HEK293 (cell line): ENCODE data around the gene NEUROG2.
A peak's percentile ranks its signal among the peaks of the same experiment; 100 is the strongest.
"Not testable (repeated sequence)": the region's sequence is repeated elsewhere in the genome, so short reads cannot be mapped to it uniquely, and the experiment has no call there.

Experiments used
- CTCF ChIA-PET: fragments of 350-600 bp; formaldehyde crosslinking; extraction: SDS; loops from one replicate; lab custom pipeline; 2021; ENCODE audit warnings: antibody characterized with exemption; lab: Yijun Ruan, JAX
- POLR2A ChIA-PET: fragments of 300-600 bp; formaldehyde crosslinking; extraction: SDS; loops from one replicate; lab custom pipeline; 2020; ENCODE audit warnings: antibody characterized with exemption, inconsistent platforms; lab: Yijun Ruan, JAX
- H3K27ac ChIP-seq: fragments of 200-500 bp; sonication (Bioruptor generic); 2 replicates; pipeline ENCODE4 v1.5.1; 2014; ENCODE audit warnings: low read depth, low read length, control low read depth, inconsistent platforms; ENCODE audit errors: extremely low read depth
- H3K36me3 ChIP-seq, 2 experiments: fragments of 200-500 bp in 1 of 2; sonication (Bioruptor generic) in 1 of 2; 1 replicate in 1 of 2; 2 replicates in 1 of 2; pipeline ENCODE4 v1.5.1; 2014 to 2017; ENCODE audit warnings: inconsistent platforms in 2 of 2, low read length in 2 of 2; ENCODE audit not compliant: control insufficient read depth in 2 of 2, insufficient read depth in 1 of 2
- H3K4me1 ChIP-seq: fragments of 200-500 bp; sonication (Bioruptor generic); 2 replicates; pipeline ENCODE4 v1.5.1; 2014; ENCODE audit warnings: mild to moderate bottlenecking, low read length, inconsistent platforms; ENCODE audit not compliant: control insufficient read depth, insufficient read depth
- H3K4me3 ChIP-seq: 2 replicates; pipeline ENCODE4 v1.5.1; 2011; ENCODE audit warnings: low read depth, mild to moderate bottlenecking, control low read depth, low read length, moderate library complexity
- H3K9me3 ChIP-seq: fragments of 200-500 bp; sonication (Bioruptor generic); 2 replicates; pipeline ENCODE4 v1.5.1; 2014; ENCODE audit warnings: low read depth, low read length, inconsistent platforms; ENCODE audit not compliant: control insufficient read depth, insufficient read depth
- EGR2 ChIP-seq: fragments of 450-650 bp; formaldehyde crosslinking; IDR thresholded peaks from 2 replicates; pipeline ENCODE4 v1.5.1; 2016; ENCODE audit warnings: low read depth, missing biosample characterization, missing genetic modification characterization
- GFI1B ChIP-seq: fragments of 450-650 bp; formaldehyde crosslinking; IDR thresholded peaks from 2 replicates; pipeline ENCODE4 v1.5.1; 2016; ENCODE audit warnings: missing biosample characterization, missing genetic modification characterization
- GLI2 ChIP-seq: fragments of 450-650 bp; formaldehyde crosslinking; IDR thresholded peaks from 2 replicates; pipeline ENCODE4; 2017; ENCODE audit warnings: missing biosample characterization, missing genetic modification characterization, low read depth, borderline replicate concordance
- GLIS1 ChIP-seq: fragments of 450-650 bp; formaldehyde crosslinking; IDR thresholded peaks from 2 replicates; pipeline ENCODE4 v1.5.1; 2016; ENCODE audit warnings: missing biosample characterization, missing genetic modification characterization
- KLF9 ChIP-seq: fragments of 450-650 bp; formaldehyde crosslinking; IDR thresholded peaks from 2 replicates; pipeline ENCODE4 v1.5.1; 2016; ENCODE audit warnings: missing biosample characterization, missing genetic modification characterization, low read depth
- SP2 ChIP-seq: fragments of 450-650 bp; formaldehyde crosslinking; IDR thresholded peaks from 2 replicates; pipeline ENCODE4 v1.5.1; 2016; ENCODE audit warnings: missing biosample characterization, missing genetic modification characterization
- ZEB2 ChIP-seq: fragments of 450-650 bp; formaldehyde crosslinking; IDR thresholded peaks from 2 replicates; pipeline ENCODE4 v1.5.1; 2016; ENCODE audit warnings: missing biosample characterization, missing genetic modification characterization
- ZFP37 ChIP-seq: fragments of 450-650 bp; formaldehyde crosslinking; IDR thresholded peaks from 2 replicates; pipeline ENCODE4 v1.5.1; 2016; ENCODE audit warnings: missing biosample characterization, missing genetic modification characterization
- ZNF112 ChIP-seq: fragments of 450-650 bp; formaldehyde crosslinking; IDR thresholded peaks from 2 replicates; pipeline ENCODE4 v1.5.0; 2017; ENCODE audit warnings: missing biosample characterization, missing genetic modification characterization
- ZNF140 ChIP-seq: fragments of 450-650 bp; formaldehyde crosslinking; IDR thresholded peaks from 2 replicates; pipeline ENCODE4 v1.5.1; 2016; ENCODE audit warnings: missing biosample characterization, missing genetic modification characterization
- ZNF2 ChIP-seq: fragments of 450-650 bp; formaldehyde crosslinking; IDR thresholded peaks from 2 replicates; pipeline ENCODE4 v1.5.1; 2016; ENCODE audit warnings: missing biosample characterization, missing genetic modification characterization
- ZNF311 ChIP-seq: fragments of 450-650 bp; formaldehyde crosslinking; IDR thresholded peaks from 2 replicates; pipeline ENCODE4 v1.5.1; 2017; ENCODE audit warnings: missing biosample characterization, missing genetic modification characterization, borderline replicate concordance
- ZNF555 ChIP-seq: fragments of 450-650 bp; formaldehyde crosslinking; conservative IDR thresholded peaks from 2 replicates; pipeline ENCODE4 v1.5.1; 2017; ENCODE audit warnings: missing biosample characterization, mild to moderate bottlenecking, missing genetic modification characterization, inconsistent platforms
- ZNF571 ChIP-seq: fragments of 450-650 bp; formaldehyde crosslinking; IDR thresholded peaks from 2 replicates; pipeline ENCODE4 v1.5.0; 2017; ENCODE audit warnings: missing biosample characterization, missing genetic modification characterization
- ZNF776 ChIP-seq: fragments of 450-650 bp; formaldehyde crosslinking; IDR thresholded peaks from 2 replicates; pipeline ENCODE4 v1.5.0; 2017; ENCODE audit warnings: missing biosample characterization, missing genetic modification characterization, borderline replicate concordance
- ZNF791 ChIP-seq: fragments of 450-650 bp; formaldehyde crosslinking; IDR thresholded peaks from 2 replicates; pipeline ENCODE4 v1.5.1; 2016; ENCODE audit warnings: missing biosample characterization, missing genetic modification characterization
- ZNF837 ChIP-seq: fragments of 450-650 bp; formaldehyde crosslinking; IDR thresholded peaks from 2 replicates; pipeline ENCODE4 v1.5.1; 2016; ENCODE audit warnings: missing biosample characterization, missing genetic modification characterization
- TF ChIP-seq, protein P1 (sequence below): fragments of 450-650 bp; formaldehyde crosslinking; IDR thresholded peaks from 2 replicates; pipeline ENCODE4 v1.5.1; 2016; ENCODE audit warnings: missing biosample characterization, missing genetic modification characterization, borderline replicate concordance
- TF ChIP-seq, protein P2 (sequence below): fragments of 450-650 bp; formaldehyde crosslinking; IDR thresholded peaks from 2 replicates; pipeline ENCODE4 v1.5.1; 2017; ENCODE audit warnings: missing biosample characterization, mild to moderate bottlenecking, missing genetic modification characterization, moderate library complexity

The NEUROG2 gene

GRCh38 chr4:112523764-112524505 lies 8.0 kb upstream of the NEUROG2 start (continued):
- TF ChIP-seq, protein P1, sequence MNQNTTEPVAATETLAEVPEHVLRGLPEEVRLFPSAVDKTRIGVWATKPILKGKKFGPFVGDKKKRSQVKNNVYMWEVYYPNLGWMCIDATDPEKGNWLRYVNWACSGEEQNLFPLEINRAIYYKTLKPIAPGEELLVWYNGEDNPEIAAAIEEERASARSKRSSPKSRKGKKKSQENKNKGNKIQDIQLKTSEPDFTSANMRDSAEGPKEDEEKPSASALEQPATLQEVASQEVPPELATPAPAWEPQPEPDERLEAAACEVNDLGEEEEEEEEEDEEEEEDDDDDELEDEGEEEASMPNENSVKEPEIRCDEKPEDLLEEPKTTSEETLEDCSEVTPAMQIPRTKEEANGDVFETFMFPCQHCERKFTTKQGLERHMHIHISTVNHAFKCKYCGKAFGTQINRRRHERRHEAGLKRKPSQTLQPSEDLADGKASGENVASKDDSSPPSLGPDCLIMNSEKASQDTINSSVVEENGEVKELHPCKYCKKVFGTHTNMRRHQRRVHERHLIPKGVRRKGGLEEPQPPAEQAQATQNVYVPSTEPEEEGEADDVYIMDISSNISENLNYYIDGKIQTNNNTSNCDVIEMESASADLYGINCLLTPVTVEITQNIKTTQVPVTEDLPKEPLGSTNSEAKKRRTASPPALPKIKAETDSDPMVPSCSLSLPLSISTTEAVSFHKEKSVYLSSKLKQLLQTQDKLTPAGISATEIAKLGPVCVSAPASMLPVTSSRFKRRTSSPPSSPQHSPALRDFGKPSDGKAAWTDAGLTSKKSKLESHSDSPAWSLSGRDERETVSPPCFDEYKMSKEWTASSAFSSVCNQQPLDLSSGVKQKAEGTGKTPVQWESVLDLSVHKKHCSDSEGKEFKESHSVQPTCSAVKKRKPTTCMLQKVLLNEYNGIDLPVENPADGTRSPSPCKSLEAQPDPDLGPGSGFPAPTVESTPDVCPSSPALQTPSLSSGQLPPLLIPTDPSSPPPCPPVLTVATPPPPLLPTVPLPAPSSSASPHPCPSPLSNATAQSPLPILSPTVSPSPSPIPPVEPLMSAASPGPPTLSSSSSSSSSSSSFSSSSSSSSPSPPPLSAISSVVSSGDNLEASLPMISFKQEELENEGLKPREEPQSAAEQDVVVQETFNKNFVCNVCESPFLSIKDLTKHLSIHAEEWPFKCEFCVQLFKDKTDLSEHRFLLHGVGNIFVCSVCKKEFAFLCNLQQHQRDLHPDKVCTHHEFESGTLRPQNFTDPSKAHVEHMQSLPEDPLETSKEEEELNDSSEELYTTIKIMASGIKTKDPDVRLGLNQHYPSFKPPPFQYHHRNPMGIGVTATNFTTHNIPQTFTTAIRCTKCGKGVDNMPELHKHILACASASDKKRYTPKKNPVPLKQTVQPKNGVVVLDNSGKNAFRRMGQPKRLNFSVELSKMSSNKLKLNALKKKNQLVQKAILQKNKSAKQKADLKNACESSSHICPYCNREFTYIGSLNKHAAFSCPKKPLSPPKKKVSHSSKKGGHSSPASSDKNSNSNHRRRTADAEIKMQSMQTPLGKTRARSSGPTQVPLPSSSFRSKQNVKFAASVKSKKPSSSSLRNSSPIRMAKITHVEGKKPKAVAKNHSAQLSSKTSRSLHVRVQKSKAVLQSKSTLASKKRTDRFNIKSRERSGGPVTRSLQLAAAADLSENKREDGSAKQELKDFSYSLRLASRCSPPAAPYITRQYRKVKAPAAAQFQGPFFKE (tag by site-specific recombination) = no peak
- no peak for TF ChIP-seq SP2
- no peak for TF ChIP-seq ZNF791 (tag by site-specific recombination)
- 0 out of 2 replicates have a peak, but pooled peaks have one; percentile 44 for TF ChIP-seq ZFP37 (tag by site-specific recombination)
- TF ChIP-seq ZEB2 = 0 out of 2 replicates have a peak, but pooled peaks have one; percentile 42

DNA sequence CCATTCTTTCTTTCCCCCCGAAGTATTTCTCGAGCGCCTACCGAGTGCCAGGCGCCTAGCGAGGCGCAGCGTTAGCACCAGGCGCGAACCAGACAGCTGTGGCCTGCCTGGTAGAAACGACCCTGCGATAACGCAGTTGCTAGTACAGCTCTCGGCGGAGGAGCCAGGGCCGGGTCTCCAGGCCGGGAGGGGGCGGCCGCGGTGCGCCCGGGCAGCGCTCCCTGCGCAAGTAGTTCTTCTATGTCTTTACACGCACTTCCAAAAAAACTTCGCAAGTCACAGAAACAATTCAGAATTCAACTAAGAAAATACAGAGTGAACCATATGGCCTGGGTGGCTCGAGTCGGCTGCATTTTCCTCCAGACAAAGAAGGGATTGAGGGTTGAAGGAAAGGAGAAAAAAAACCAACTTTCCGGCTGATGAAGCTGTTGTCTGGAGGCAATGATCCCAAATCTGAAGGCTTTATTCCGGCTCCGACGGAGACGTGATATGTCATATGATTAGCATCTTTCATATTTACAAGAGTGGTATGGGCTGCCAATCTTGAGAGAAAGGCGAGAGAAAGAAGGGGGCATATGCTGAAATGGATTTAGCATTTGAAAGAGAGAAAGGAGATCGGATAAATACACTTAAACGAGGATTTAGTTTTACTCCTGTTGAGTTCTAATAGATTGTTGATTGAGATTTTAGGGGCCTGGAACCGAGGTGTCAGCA lies 7.2 kb upstream of the NEUROG2 start:
- no peak overlapping the region for H3K27ac ChIP-seq
- ChIA-PET POLR2A (no interaction called here), CTCF (interaction anchor here (0.7 to 5.3 kb wide), 7 partner anchors 11 to 420 kb away, joined by 3 to 32 read pairs (median 4); no protein-coding TSS in a partner anchor)
- H3K4me3 ChIP-seq = peak overlapping the region; percentile 2
- H3K4me1 ChIP-seq = no peaks in the 10 kb centered on the region
- H3K36me3 ChIP-seq = no peaks in the 10 kb centered on the region
- TF ChIP-seq ZNF311 (tag by site-specific recombination) = no peak
- no peak for TF ChIP-seq ZNF837 (tag by site-specific recombination)
- TF ChIP-seq ZNF2 (tag by site-specific recombination) = no peak
- TF ChIP-seq GLI2 (tag by site-specific recombination) = no peak
- TF ChIP-seq GLIS1 (tag by site-specific recombination) = no peak
- no peak for TF ChIP-seq ZNF776 (tag by site-specific recombination)
- TF ChIP-seq EGR2 (tag by site-specific recombination) = no peak
- TF ChIP-seq ZNF140 (tag by site-specific recombination) = no peak
- no peak for TF ChIP-seq KLF9 (tag by site-specific recombination)
- no peak for TF ChIP-seq GFI1B
- TF ChIP-seq, protein P2, sequence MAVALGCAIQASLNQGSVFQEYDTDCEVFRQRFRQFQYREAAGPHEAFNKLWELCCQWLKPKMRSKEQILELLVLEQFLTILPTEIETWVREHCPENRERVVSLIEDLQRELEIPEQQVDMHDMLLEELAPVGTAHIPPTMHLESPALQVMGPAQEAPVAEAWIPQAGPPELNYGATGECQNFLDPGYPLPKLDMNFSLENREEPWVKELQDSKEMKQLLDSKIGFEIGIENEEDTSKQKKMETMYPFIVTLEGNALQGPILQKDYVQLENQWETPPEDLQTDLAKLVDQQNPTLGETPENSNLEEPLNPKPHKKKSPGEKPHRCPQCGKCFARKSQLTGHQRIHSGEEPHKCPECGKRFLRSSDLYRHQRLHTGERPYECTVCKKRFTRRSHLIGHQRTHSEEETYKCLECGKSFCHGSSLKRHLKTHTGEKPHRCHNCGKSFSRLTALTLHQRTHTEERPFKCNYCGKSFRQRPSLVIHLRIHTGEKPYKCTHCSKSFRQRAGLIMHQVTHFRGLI (tag by site-specific recombination) = no peak
- no peak for TF ChIP-seq ZNF112 (tag by site-specific recombination)
- TF ChIP-seq ZNF571 (tag by site-specific recombination) = no peak
- no peak for TF ChIP-seq ZNF555 (tag by site-specific recombination)
- H3K9me3 ChIP-seq = no peaks in the 10 kb centered on the region

- CTCF ChIA-PET = interaction anchor here (0.9 to 5.3 kb wide), 4 partner anchors 180 to 308 kb away, joined by 4 to 32 read pairs (median 6); no protein-coding TSS in a partner anchor
- H3K36me3 ChIP-seq, POLR2A ChIA-PET, H3K4me3 ChIP-seq, H3K9me3 ChIP-seq, H3K4me1 ChIP-seq, H3K27ac ChIP-seq: not testable (repeated sequence)
Observed at GRCh38 chr4:112522431-112522830, 6.5 kb upstream of the NEUROG2 start.
